Cortex of kidney (tissue), 1 donor: Measurements from ENCODE around the gene KCNJ4.

Source experiments
- DNase-seq: peaks from one replicate; lab custom pipeline; 2025; lab: John Stamatoyannopoulos, UW

Gene KCNJ4

DNA sequence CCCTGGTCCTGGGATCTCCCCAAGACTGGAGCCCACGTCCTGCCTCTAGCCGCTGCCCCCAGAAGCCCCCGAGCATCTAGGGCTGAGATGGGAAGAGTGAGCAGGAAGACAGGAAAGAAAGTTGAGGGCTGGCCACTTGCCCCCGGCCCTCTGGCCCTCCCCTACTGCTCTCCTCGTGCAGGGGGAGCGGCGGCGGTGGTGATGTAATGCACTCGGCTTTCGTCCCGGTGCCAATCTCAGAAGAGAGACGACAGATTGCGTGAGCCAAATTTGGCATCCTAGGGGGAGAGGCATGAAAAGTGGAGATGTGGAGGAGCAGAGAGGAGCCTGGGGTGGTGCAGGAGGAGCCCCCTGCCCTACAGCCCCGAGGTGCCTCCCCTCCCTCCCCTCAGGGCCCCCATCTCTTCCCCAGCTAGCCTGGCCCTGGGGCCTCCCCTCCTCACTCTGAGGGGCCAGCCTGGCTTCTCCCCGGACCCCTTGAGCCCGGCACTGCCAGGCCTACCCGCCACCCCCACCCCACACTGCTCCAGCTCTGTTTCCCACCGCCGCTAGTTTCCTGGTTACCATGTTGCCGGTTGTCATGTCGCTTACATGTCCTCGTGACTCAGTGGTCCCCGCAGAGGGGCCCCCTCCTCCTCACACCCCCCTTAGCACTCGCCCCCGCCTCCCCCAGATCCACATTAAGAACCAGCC, 2.5 kb downstream of the KCNJ4 start:
- no peak for DNase-seq

DNA sequence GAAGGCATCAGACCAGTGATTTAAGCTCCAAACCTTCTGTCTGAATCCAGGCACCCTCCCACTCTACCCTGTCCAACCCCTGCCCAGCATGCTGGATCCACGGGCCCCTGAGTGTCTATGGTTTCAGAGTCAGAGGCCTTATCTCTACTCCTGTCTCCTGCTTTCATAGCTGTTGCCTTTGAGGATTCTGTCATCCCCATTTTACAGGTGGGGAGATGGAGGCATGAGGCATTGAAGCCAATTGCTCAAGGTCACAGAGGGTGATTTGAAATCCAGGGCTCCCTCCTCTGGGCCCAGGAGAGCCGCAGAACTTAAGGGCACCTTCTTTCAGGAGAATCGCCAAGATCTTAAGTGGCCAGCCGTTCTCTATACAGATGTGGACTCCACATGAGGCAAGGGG, 3.1 kb downstream of the KCNJ4 start:
- no peak for DNase-seq

DNA sequence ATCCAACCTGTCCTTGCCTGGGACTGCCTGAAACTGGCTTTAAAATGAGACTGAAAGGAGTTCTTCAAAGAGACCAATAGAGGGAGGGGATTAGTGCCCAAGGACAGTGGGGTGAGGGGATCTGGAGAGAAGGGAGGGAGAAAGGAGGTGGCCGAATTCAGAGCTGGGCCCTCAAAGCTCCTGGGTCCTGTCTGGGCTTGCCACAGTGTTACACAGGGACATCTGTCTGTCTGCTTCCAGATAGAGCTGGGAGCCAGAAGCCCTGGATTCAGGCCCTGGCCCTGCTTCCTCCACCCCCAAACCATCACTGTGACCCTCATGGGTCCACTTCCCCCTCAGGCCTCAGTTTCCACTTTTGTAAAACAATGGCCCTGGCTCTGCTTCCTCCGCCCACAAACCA, 3.6 kb downstream of the KCNJ4 start:
- no peak for DNase-seq

DNA sequence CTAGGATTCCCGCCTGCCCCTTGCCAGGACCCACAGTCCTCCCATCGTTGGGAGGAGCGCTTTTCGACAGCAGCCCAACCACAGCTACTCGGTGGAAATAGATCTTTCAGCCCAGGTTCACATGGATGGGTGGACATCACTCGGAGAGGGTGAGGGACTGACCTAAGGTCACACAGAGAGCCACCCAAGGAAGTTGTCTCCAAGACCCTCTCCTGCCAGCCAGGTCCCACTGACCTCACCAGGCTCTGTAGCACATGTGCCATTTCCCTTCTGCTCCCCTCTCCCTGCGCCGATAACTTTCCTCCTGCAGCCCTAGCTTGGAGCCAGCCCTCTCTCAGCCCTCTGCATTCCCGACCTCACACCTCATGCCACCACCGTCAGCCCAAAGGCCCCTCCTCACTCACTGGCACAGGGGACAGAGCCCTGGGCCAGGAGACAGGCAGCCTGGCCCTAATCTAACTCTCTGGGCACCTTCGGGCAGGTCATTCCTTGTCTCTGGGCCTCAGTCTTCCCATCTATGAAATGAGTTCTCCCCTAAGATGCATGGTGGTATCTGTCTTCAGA, 4.7 kb downstream of the KCNJ4 start:
- DNase-seq, result no peak

DNA sequence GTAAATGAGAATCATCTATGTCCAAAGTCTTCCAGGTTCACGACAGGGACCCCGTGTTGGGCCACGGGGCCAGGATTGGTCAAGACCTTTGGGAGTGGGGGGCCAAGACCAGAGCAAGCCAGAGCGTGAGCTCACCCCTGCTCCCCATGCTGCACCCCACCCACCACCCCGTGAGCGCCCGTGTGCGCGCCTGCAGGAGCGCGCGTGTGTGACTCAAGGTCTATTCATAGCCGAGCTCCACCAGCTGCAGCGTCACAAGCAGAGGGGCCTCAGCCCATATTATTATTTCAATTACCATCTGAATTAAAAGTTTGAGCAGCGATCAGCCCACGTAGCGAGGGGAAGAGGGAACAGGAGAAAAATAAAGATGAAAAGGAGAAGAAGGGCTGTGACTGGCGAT, 5.2 kb downstream of the KCNJ4 start:
- DNase-seq, result no peak

DNA sequence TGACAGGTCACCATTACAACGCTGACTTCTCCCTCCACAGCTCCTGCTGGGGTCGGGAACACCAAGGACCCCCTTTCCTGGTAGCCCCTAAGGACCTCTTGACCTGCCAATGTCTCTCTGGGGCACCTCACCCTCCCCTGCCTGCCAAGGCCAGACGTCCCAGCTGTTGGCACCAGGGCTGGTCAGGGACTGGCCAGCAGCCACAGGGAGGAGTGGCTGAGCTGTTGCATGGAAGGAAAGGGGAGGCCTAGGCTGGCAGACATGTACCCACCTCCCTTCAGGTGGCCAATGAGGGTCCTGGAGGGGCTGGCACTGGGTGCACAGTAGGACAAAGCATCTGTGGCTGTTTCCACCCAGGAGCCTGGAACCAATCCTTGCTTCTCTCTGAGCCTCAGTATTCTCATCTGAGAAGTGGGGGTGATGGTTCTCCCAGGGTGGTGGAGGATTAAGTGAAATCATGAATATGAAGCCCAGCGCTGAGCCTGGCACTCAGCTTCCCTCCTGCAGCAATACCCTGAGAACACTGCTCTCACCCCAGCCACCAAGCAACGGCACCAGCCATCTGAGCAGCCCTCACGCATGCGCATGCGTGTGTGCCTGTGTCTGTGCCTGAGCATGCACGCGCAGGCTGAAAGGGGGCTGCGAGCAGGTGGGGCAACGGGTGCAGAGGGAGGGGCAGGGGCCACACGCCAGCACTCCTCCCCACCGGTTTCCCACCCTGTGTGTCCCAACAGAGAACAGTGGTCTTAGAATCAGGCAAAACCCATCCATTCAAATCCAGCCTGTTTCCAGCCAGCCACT, 5.9 kb downstream of the KCNJ4 start:
- no peak for DNase-seq

DNA sequence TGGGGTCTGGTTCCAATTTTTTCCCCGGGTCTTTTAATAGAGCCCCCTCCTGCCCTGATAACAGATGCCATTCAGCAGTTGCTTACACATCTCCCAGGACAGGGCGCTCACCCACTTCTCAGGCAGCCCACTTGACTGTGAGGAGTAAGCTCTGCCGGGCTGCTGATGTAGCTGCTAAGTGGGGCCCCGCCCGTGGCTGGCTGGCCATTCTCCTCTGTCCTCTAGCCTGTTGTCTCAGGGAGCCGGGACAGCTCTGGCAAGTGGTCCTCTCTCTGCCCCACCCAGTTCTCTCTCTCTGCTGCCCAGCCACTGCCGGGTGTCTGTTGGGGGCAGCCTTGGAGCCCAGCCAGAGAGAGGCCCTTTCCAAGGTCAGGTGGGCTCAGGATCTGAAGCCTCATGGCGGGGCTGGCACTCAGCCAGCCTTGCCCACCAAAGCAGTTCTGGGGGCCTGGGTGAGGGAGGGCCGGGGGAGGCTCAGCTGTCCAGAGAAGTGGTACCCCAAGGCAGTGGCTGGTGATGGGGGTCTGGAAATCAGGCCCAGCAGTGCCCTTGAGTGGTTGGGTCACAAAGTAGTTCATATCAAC, 8.9 kb downstream of the KCNJ4 start:
- no peak for DNase-seq

DNA sequence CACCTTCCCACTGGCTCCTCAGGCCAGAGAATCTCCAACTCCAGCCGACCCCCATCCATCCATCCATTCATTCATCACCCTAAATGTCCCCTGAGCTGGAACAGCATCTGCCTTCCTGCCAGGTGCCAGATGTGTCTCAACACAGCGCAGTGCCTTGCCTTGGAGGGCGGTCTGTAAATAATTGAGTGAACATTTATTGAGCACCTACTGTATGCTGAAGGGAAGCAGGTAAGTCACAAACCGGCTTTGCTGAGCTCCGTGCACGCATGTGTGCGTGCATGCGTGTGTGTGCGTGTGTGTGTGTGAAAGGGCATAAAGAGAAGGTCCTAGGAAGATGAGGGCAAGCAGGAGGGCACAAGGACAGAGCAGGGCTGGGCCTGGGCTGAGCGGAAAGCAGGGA, 10.2 kb downstream of the KCNJ4 start:
- no peak for DNase-seq

DNA sequence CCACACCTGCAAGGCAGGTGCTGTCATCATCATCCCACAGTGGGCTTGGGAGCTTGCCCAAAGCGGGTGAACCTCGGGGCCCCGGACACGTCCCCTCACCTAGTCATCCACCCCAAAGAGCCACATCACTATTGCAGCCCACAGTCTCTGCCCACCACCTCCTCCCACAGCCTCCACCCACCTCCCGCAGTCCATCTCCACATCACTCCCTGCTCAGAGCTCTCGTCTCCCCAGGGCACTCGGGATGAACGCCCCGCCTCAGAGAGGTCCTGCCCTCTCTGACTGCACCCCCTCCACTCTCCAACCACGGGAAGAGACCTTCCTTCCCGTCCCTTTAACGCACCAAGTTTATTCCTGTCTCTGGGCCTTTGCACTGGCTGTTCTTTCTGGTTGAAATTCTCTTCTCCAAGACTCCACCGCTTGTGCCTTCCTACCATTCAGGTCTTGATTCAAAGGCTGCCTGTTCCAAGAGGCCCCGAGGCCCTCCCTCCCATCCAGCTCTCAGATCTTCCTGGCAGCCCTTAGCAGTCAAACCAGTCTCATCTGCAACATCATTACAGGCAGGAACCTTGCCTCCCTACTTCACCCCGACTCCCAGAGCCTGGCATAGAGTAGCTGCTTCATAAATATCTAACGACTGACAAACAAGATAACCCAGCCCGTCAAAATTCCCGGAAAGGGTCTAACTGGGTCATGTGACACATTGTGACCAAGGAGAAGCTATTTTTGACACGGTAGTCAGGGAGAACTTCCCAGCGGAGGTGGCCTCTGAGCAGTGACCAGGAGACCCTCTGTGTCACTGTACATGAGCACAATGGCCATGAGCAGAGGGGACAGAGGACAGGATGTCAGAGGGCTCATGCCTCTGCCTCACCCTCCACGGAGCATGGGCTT, 11.1 kb downstream of the KCNJ4 start:
- DNase-seq, result no peak

DNA sequence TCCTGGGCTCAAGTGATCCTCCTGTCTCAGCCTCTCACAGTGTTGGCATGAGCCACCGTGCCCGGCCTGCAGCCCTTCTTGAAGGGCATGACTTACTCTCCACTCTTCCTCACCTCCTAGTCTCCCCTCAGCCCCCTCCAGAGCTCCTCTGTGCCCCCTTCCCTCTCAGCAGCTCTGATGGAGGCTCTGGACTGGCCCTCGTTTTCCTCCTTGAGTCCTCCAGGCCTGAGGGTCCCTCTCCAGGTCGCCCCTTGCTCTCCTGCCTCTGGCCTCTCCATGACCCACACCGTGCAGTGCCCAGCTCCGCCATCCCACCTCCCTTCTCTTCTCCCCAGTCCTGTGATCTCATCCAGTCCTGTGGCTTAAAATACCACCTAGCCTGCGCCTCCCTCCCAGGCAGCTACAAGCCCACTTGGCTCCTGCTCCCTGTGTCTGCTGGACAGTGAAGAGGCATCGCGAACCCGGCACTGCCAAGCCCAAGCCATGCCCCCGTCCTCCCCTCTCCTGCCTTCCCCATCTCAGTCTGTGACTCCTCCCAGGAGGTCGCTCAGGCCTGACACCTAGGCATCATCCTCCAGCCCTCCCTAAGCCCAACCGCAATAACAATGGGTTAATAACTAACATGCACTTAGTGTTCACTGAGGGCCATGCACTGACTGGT, 11.9 kb downstream of the KCNJ4 start:
- no peak for DNase-seq

DNA sequence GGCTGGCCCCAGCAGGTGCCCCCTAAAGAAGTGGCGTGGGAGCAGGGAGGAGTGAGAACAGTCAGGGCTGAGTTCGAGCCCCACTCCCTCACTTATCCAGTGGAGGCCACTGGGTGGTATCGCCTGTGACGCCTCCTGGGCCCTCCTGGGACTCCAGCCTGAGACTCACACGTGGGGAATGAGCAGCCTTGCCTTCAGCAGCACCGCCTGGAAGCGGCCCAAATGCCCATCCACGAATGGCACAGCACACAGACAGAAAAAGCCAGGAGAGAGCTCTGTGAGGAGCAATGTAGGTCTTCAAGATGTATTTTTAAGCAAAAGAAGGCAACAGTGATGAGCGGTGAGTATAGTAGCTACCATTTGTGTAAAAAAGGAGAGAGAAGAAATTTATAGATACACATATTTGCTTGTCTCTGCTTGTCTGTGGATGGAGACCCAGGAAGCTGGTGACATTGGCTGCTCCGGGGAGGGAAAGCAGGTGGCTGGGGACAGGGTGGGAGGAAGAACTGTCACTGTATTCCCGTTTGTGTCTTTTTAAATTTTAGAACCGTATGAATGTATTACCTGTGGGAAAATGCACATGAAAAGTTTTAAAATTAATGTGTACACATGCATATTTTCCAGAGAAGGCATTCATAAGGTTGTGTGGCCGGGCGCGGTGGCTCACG, 13.2 kb downstream of the KCNJ4 start:
- DNase-seq, result no peak

DNA sequence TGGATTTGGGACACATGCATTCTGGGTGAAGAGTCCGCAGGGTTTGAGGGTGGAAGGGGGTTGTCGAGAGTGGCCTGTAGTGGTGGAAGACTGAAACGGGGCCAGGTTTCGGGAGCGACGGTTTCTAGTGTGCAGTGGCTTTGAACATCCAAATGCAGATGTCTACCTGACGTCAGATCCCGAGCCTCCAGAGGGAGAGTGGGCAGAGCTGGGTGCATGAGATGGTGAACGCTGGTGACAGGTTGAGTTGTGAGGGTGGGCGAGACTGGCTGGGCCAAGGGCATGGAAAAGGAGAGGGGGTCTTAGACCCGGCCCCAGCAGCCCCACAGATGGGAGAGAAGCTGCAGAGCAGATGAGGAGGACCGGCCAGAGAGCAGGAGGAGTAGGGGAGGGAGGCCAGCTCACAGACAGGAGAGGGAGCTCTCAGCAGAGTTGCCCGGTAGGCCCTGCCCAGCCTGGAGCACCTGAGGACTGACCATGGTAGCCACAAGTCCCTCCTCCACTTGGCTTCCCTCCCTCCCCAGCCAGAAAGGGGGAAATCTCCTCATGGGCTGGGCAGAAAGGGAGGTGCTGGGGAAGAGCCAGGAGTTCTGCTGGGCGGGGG, 14.2 kb downstream of the KCNJ4 start:
- DNase-seq, result no peak

DNA sequence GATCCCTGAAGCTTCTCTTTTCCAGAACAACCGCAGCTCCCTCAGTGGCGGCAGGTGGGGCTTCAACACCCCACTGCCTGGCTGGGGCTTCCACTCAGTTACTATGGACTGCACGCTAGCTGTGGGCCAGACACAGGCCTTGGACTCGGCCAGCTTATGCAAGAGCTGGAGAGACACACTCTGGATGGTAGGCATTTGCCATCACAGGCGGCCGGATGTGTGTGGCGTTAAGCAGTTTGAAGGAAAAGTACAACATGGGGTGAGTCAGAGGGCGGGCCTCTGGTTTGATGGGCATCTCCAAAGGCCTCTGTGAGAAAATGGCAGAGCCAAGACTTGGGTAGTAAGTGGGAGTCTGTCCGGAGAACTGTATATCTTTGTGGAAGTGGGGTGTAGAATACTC, 17.6 kb downstream of the KCNJ4 start:
- DNase-seq, result no peak

DNA sequence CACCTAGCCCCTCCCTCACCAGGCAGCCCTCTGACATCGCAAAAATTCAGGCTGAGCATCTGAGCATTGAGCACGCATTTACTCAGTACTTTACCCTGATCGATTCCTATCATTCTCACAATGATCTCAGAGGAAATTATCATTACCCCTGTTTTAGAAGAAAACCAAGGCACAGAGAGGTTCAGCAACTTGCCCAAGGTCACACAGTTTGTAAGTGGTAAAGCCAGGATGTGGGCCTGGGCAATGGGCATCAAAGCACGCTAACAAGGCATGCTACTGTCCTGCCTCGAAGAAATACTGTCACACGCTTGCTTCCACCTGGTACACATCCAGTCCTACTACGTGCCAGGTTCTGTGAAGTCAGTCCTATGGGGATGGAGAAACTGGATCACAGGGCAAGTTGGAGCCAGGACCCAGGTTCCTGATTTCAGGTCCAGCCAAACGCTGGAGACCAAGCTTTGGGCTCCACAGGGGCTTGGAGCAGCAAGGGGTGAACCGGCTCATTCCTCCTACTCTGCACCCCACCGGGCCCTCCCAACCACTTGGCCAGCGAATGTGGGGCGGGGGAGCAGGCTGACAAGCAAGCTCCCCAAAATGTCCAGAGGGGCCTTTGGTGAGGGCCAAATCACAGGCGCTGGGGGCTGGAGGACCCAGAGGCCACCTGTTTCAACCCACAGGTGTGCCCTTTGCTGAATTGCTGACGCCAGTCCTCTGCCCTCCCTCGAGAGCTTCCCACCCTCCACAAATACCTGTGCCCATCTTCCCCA, 18.2 kb downstream of the KCNJ4 start:
- no peak for DNase-seq

DNA sequence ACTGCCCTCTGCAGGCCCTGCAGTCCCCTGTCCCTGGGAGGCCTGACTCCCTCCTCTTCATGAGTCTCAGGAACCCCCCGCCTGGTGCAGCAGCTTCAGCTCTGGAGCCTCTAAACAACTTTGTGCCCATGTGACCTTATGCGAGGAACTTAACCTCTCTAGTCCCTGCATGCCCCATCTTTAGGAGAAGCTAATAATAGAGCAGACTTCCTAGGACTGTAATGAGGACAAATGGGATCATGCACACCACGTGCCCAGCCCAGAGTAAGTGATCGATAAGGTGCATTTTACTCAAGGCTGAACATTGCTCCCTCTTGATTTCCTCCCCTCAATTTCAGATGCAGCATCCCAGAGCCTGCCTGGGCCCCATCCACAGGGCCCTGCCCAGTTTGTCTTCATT, 19.0 kb downstream of the KCNJ4 start:
- no peak for DNase-seq

DNA sequence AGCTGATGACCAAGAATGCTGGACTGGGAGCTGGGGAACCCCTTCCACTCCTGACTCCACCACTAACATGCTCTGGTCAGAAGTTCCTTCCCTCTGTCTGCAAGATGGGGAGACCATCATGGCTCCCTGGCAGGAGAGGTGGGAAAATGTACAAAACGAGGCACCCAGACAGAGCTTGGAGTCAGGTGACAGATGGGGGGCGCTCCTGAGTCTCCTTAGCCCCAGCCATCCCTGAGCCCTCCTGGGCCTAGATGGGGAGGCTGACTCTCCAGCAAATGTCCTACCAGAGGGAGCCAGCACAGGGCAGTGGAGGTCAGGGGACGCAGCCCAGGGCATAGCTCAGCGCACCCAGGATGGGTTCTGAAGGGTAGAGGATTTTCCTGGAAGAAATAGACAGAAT, 20.0 kb downstream of the KCNJ4 start:
- DNase-seq, result no peak

DNA sequence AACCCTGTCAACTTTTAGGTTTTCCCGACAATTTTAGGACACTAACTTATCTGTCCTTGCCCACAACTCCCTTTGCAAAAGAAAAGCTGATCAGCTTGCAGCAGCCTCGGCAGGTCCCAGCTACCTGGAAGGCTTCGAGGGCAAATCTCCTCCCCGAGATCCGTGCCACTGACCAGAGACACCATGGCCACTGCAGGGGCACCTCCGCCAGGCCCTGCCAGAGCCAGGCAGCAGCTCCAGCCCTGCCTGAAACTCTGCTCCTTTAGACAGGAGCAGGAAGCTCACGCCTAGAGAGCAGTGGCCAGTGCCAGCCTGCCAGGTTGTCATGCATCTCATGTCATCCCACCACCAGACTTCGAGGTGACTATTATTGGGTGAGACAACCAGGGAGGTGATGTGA, 21.1 kb downstream of the KCNJ4 start:
- DNase-seq, result no peak

DNA sequence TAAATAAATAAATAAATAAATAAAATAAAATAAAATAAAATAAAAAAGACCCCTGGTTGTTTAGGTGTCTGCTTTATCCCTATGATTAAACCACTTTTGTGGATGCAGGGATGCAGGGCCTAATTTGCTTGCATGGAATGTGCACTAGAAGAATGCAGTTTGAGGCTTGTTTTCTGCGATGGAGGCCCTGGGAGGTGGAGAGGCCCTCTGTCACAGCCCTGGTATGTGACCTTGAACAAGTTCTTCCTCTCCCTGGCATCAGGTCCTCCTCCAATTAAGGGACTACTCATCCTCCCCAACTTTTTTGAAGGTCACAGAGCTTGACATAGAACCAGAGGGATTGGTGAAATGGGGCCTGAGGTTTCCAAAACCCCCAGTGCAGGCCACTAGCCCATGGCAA, 22.7 kb downstream of the KCNJ4 start:
- no peak for DNase-seq

DNA sequence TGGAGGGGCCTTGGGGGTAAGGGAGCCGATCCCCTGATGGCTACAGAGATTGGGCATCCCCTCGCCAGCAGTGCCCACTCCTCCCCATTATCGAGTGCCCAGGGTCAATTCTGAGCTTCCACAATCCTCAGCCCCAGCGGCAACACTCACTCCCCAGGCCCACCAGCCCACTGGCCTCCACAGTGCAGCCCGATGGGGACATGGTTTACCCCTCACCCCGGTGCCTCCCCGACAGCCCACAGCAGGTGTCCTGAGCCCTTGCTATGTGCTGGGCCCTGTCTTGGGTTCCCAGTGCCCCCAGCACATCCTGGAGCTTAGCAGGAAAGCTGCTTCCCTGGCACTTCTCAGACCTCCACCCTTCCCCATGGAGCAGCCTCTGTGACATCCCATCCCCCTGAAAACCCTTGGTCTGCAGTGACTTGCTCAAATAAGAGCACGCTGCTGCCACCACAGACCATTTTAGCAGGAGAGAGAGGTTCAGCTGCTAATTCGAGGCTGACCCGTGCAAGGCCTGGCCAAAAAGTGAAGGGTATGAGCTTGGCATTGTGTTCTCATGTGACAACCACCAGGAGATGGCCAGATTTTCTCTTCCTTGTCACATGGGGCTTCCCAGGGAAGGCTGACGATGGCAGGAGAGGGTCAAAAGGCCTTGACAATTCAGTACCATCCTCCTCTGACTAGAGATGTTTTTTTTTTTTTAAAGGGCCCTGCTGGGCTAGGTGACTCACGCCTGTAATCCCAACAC, 23.6 kb downstream of the KCNJ4 start:
- no peak for DNase-seq
